Adrenal gland (tissue), 12 donors: ENCODE measurements around the gene TLL1. TPM values are rescaled to one million over a fixed set of nuclear protein-coding genes. Genes with fewer than 3 reads are reported as not detected.

Source experiments
- DNase-seq, 7 donors: peaks; one replicate each; pipeline ENCODE4 v3.0.0-alpha.2; 2019 to 2020
- H3K27ac ChIP-seq, 5 donors: fragments of 200-600 bp; sonication (generic) in 4 of 5; 1 replicate in 3 of 5; 2 replicates in 2 of 5; pipeline versions ENCODE4 v1.5.1 to v1.8.0; 2016 to 2020; ENCODE audit warnings: mild to moderate bottlenecking in 1 of 5
- H3K27me3 ChIP-seq: fragments of 200-600 bp; 2 replicates; pipeline ENCODE4 v1.8.0; 2021
- H3K36me3 ChIP-seq, 2 donors: fragments of 200-600 bp; replicated peaks in 1 of 2; 1 replicate in 1 of 2; 2 replicates in 1 of 2; pipeline versions ENCODE4 v1.5.1 to v1.8.0; 2018 to 2022
- H3K4me1 ChIP-seq, 2 donors: fragments of 200-600 bp; replicated peaks in 1 of 2; 1 replicate in 1 of 2; 2 replicates in 1 of 2; pipeline versions ENCODE4 v1.5.1 to v1.8.0; 2018 to 2021
- H3K4me3 ChIP-seq, 4 donors: fragments of 200-600 bp; sonication (generic) in 3 of 4; one replicate each; pipeline ENCODE4 v1.5.1; 2016 to 2018
- H3K9me3 ChIP-seq, 3 donors: fragments of 200-600 bp; sonication (generic) in 1 of 3; replicated peaks in 1 of 3; 1 replicate in 2 of 3; 2 replicates in 1 of 3; pipeline versions ENCODE4 v1.5.1 to v1.8.0; 2016 to 2021
- POLR2A ChIP-seq, 2 donors: fragments of 450-650 bp; IDR thresholded peaks; one replicate each; pipeline ENCODE4 v1.6.1; 2017; ENCODE audit warnings: antibody characterized with exemption in 2 of 2, mild to moderate bottlenecking in 2 of 2, moderate library complexity in 1 of 2
- WGBS, 4 donors: extraction: QIAGEN DNeasy Blood & Tissue Kit in 2 of 4; methylation state at CpG; one replicate each; pipeline versions ENCODE4 v1.1.5 to v1.1.7; 2013 to 2017; 5-methylcytosine and 5-hydroxymethylcytosine counted together
- intact Hi-C, 2 donors: fragments of 100-400 bp; cut with DNase I; formaldehyde crosslinking; loops; one replicate each; pipeline versions ENCODE4 v1.14.1 to v1.15.0; 2022 to 2023
- polyA plus RNA-seq, 3 donors: library from polyadenylated mRNA; stranded (reverse); fragments of 200-250 nt in 2 of 3; fragments of 350-450 nt in 1 of 3; fragmentation: Illumina TruSeq in 1 of 3; extraction: RNeasy Lipid Tissue Mini Kit (QIAGEN cat#74804) in 1 of 3; gene quantifications; one replicate each; pipeline ENCODE4 v1.2.3, GENCODE V29; 2013 to 2014
- total RNA-seq, 9 donors: library from RNA; depleted of rRNA in 4 of 9; stranded (reverse); fragments of >200 nt in 4 of 9; fragments of 120-200 nt in 1 of 9; fragmentation: NEBNext Ultra II Directional in 1 of 9; extraction: Animal tissue kit (Norgen Biotek cat#: 25700) in 1 of 9; gene quantifications; one replicate each; pipeline versions ENCODE4 v1.1.0 to v1.2.4, GENCODE V29; 2013 to 2023
- TF ChIP-seq, protein P1 (sequence below), 6 experiments: fragments of 450-650 bp in 4 of 6; fragments of 200-600 bp in 2 of 6; sonication (generic) in 1 of 6; IDR thresholded peaks; 1 replicate in 5 of 6; 2 replicates in 1 of 6; pipeline versions ENCODE4 v1.5.1 to v1.8.0; 2016 to 2021; ENCODE audit warnings: antibody characterized with exemption in 6 of 6, mild to moderate bottlenecking in 2 of 6, moderate library complexity in 1 of 6
- donor health status: healthy with polysubstance abuse.
- donor health status: Bipolar disorder and iron deficiency.
- donor health status: DM: yes; HTN: yes; CAD: no.
- donor health status: DM: no; HTN: no; CAD: no.
- donor health status: DM: no; HTN: no; CAD: no.
- donor health status: DM: yes; HTN: yes; CAD: no.

TLL1 gene
- total and polyA plus RNA-seq, 12 donors: 1.00 to 12.7 (median 2.1) TPM

DNA sequence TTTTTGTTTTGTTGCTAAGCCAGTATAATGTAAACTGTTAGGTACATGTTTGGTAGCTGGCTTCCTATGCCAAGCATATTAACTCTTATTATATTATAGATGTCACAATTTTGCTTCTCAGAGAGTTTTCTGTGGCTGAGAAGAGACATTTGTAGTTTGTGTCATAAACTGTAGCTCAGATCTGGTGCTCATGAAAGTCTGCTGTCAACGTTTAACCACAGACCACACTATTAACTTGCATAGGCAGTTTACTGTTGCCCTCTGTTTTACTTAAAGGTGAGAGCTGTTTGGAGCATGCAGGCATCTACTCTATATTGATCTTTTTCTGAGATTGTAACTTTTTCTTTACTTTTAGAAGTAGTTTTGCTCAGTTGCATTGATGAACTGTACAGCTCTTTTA is 166.8 kb downstream of the TLL1 start:
- Histone ChIP-seq H3K36me3 (no peaks in the 10 kb centered on the region), H3K4me1 (no peaks in the 10 kb centered on the region), H3K27ac (no peak overlapping the region), H3K4me3 (no peak overlapping the region), H3K9me3 (no peaks in the 10 kb centered on the region), H3K27me3 (no peaks in the 10 kb centered on the region)
- 9 to 57% (median 41%) methylated on average over 1 of the region's 1 CpG for WGBS, 4 donors
- DNase-seq: no peak
- TF ChIP-seq, protein P1, sequence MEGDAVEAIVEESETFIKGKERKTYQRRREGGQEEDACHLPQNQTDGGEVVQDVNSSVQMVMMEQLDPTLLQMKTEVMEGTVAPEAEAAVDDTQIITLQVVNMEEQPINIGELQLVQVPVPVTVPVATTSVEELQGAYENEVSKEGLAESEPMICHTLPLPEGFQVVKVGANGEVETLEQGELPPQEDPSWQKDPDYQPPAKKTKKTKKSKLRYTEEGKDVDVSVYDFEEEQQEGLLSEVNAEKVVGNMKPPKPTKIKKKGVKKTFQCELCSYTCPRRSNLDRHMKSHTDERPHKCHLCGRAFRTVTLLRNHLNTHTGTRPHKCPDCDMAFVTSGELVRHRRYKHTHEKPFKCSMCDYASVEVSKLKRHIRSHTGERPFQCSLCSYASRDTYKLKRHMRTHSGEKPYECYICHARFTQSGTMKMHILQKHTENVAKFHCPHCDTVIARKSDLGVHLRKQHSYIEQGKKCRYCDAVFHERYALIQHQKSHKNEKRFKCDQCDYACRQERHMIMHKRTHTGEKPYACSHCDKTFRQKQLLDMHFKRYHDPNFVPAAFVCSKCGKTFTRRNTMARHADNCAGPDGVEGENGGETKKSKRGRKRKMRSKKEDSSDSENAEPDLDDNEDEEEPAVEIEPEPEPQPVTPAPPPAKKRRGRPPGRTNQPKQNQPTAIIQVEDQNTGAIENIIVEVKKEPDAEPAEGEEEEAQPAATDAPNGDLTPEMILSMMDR (IDR thresholded peaks at IDR 0.05): no peak
- intact Hi-C loops: no loop called here

DNA sequence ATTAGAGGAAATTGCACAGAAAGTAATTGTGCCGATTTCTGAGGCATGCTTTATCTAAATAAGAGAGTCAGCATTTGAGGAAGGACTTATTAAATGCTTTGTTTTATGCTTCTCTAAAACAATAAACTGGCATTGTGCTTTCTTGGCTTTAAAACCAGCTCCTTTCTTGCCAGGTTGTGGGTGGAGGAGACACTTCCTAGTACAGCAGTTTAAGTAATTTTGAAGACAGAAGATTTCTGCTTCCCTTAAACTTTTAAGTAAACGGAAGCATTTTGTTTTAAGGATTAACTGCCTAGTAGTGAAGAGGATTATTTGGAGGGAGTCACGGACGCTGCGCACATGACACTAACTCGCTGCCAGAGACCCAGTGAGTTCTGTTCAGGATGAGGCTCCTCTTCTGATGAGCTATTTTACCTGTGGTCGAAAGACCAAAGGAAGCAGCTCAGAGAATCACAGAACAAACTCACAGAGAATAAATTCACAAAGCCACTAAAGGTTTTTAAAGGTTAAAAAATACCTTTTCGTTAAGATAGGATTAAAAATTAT is 169.5 kb downstream of the TLL1 start:
- TF ChIP-seq POLR2A (IDR thresholded peaks at IDR 0.05): no peak
- no peaks in the 10 kb centered on the region for H3K9me3 ChIP-seq
- H3K4me3 ChIP-seq: no peak overlapping the region
- no peaks in the 10 kb centered on the region for H3K4me1 ChIP-seq
- no peak for DNase-seq
- no peaks in the 10 kb centered on the region for H3K36me3 ChIP-seq
- intact Hi-C loops: no loop called here
- 55 to 66% (median 61%) methylated on average over 8 of the region's 8 CpGs for WGBS, 4 donors
- H3K27me3 ChIP-seq: no peaks in the 10 kb centered on the region
- no peak overlapping the region for H3K27ac ChIP-seq

DNA sequence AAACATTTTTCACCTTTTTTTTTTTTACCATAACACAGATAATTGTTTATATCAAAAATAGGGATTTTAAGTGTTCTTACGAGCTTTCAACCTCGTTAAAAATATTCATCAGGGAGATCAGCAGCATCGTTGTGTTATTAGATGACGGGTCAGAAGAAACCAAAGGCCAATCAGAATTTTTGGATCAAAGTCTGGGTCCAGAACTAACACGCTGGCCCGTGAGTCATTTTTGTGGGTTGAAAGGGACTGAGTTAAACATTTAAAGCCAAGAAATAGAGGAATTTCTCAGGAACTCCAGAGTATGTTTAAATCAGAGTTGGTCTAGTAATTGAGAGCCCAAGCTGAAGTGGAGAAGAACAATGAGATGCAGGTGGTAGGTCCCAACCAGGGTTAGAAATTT is 170.8 kb downstream of the TLL1 start:
- TF ChIP-seq POLR2A (IDR thresholded peaks at IDR 0.05): no peak
- TF ChIP-seq, protein P1 (IDR thresholded peaks at IDR 0.05): no peak
- Histone ChIP-seq H3K27me3 (no peaks in the 10 kb centered on the region), H3K9me3 (no peaks in the 10 kb centered on the region), H3K27ac (no peak overlapping the region), H3K4me1 (no peaks in the 10 kb centered on the region), H3K36me3 (no peaks in the 10 kb centered on the region), H3K4me3 (no peak overlapping the region)
- intact Hi-C loops: no loop called here
- WGBS, 4 donors: 76 to 86% (median 79%) methylated on average over 6 of the region's 6 CpGs
- no peak for DNase-seq

DNA sequence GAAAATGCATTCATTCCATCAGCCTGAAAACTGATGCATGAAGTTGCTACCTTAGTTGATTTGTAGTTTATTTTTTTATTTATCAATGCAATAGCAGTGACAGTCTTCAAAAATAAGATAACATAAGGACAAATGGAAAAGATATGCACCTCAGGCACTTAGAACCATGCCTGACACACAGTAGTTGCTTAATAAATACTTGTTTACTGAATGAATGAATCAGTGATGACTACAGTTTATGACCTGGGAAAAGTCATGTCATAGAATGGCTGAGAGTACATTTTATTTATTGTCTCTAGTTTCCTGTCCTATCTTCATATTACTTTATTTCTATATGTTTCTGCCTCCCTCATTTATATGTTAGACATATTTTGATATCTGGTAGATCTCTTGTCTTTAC is 171.8 kb downstream of the TLL1 start:
- Histone ChIP-seq H3K4me3 (no peak overlapping the region), H3K4me1 (no peaks in the 10 kb centered on the region), H3K9me3 (no peaks in the 10 kb centered on the region), H3K27ac (no peak overlapping the region), H3K36me3 (no peaks in the 10 kb centered on the region), H3K27me3 (no peaks in the 10 kb centered on the region)
- DNase-seq: no peak
- intact Hi-C loops: no loop called here
- TF ChIP-seq, protein P1 (IDR thresholded peaks at IDR 0.05): no peak
- no peak for TF ChIP-seq POLR2A (IDR thresholded peaks at IDR 0.05)

DNA sequence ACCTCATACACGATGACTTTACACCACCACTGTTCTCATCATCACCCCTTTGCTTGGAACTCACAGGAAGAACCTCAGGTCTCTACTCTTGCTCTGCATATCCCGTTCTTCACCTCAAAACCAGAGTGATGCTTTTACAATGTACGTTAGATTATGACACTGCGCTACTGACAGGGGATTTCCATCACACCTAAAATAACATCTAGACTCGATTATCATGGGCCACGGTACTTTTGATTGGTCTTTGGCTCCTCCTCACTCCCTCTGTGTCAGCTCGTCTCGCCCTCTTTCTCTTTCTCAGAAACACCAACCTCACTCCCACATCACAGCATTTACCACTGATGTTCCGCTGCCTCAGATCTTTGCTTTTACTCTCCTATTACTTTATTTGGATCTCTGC is 172.4 kb downstream of the TLL1 start:
- Histone ChIP-seq H3K36me3 (no peaks in the 10 kb centered on the region), H3K27me3 (no peaks in the 10 kb centered on the region), H3K4me3 (no peak overlapping the region), H3K4me1 (no peaks in the 10 kb centered on the region), H3K27ac (no peak overlapping the region), H3K9me3 (no peaks in the 10 kb centered on the region)
- no peak for DNase-seq
- intact Hi-C loops: no loop called here
- TF ChIP-seq, protein P1 (IDR thresholded peaks at IDR 0.05): no peak
- TF ChIP-seq POLR2A (IDR thresholded peaks at IDR 0.05): no peak
- 74 to 81% (median 79%) methylated on average over 9 of the region's 9 CpGs for WGBS, 4 donors
